Kidney epithelial cell (primary cell): ENCODE results near the gene ZNF714. TPM values are rescaled to one million over a fixed set of nuclear protein-coding genes. Genes with fewer than 3 reads are reported as not detected.

Experiments
- DNase-seq: peaks from one replicate; pipeline ENCODE4 v3.0.0-alpha.2; 2010; ENCODE audit warnings: low read depth
- H3K27me3 ChIP-seq: 2 replicates; pipeline ENCODE4 v1.6.0; 2011; ENCODE audit warnings: low read length; ENCODE audit not compliant: control insufficient read depth, insufficient read depth
- H3K36me3 ChIP-seq: 2 replicates; pipeline ENCODE4 v1.5.1; 2011; ENCODE audit warnings: low read length; ENCODE audit not compliant: control insufficient read depth, insufficient read depth
- H3K4me3 ChIP-seq: 2 replicates; pipeline ENCODE4 v1.5.1; 2011; ENCODE audit warnings: low read depth, mild to moderate bottlenecking, control low read depth, low read length
- CTCF ChIP-seq: IDR thresholded peaks from 2 replicates; pipeline ENCODE4 v1.5.1; 2011; ENCODE audit warnings: mild to moderate bottlenecking, moderate library complexity, low read length, control low read depth, inconsistent platforms; ENCODE audit not compliant: insufficient read depth, poor library complexity, severe bottlenecking
- total RNA-seq: library from RNA; depleted of rRNA; stranded (reverse); fragments of >200 nt; gene quantifications from 2 replicates; pipeline ENCODE4 v1.2.3, GENCODE V29; 2015

The ZNF714 gene
- total RNA-seq, 1 donor from 2014 or later: 8.6 TPM

DNA sequence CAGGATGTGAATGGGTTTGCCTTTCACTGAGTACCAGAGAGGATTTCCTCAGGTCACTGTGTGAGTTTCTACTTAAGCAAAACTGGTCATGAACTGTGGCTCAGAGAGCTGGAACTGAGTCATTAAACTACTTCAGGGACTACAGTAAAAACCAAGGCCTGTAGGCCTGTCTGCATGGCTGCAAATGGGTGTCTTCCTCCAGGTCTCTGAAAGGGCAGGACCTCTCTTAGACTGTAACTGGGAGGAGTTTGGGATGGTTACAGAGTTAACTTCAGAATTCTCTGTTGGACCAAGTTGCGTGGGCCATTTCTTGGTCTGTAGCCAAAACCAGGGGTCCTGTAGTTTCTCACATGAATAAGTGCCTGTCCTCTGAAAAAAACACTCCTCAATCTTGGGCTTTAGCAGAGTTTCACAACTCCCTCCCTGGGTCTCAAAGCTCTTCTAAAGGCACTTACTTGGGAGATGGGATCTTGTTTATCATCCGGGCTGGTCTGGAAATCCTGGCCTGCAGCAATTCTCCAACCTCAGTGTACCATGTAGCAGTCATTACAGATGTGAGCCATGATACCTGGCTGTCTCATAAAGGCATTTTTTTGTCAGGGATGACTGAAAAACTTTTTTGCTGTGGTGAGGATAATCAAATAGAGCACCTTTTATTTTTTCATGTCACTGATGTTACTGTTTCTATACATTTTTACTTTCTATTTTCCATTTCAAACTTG is 19.7 kb downstream of the ZNF714 start:
- TF ChIP-seq CTCF: no peak
- H3K36me3 ChIP-seq: no peaks in the 10 kb centered on the region
- H3K27me3 ChIP-seq: no peaks in the 10 kb centered on the region
- H3K4me3 ChIP-seq: no peak overlapping the region
- DNase-seq: no peak

- Histone ChIP-seq H3K27me3 (no peaks in the 10 kb centered on the region), H3K4me3 (no peak overlapping the region), H3K36me3 (no peaks in the 10 kb centered on the region)
- DNase-seq: no peak
- no peak for TF ChIP-seq CTCF
Measured at GRCh38 chr19:21109116-21109515, 27.1 kb downstream of the ZNF714 start.

DNA sequence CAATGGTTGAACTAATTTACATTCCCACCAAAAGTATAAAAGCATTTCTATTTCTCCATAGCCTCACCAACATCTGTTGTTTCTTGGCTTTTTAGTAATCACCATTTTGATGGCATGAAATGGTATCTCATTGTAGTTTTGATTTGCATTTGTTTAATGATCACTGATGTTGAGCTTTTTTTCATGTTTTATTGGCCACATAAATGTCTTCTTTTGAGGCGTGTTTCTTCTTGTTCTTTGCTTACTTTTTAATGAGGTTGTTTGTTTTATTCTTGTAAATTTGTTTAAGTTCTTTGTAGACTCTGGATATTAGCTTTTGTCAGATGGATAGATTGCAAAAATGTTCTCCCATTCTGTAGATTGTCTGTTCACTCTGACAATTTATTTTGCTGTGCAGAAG is 28.2 kb downstream of the ZNF714 start:
- Histone ChIP-seq H3K27me3 (no peaks in the 10 kb centered on the region), H3K4me3 (no peak overlapping the region), H3K36me3 (no peaks in the 10 kb centered on the region)
- TF ChIP-seq CTCF: no peak
- DNase-seq: no peak

DNA sequence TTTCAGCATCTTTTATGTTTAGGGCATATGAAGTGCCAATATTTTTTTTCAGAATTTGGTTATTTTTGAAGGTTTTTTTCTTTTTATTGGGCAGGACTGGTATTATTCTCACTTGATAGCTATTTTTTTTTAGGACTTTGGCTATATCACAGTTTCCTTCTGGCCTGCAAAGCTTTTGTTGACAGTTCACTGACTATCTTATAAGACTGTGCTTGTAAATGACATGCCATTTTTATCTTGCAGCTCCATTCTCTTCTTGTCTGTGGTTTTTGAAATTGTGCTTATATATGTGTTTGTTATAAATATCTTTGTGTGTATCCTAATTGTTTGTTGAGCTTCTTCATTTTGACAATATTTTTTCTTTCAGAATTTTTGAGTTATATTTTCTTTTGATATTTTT is 33.4 kb downstream of the ZNF714 start:
- no peak for DNase-seq
- TF ChIP-seq CTCF: no peak
- Histone ChIP-seq H3K27me3 (no peaks in the 10 kb centered on the region), H3K4me3 (no peak overlapping the region), H3K36me3 (peaks cover 1% of the 10 kb centered on the region)

GRCh38 chr19:21117041-21117907 is 35.3 kb downstream of the ZNF714 start:
- H3K27me3 ChIP-seq: no peaks in the 10 kb centered on the region
- H3K36me3 ChIP-seq: peaks cover 1% of the 10 kb centered on the region
- TF ChIP-seq CTCF: no peak
- H3K4me3 ChIP-seq: no peak overlapping the region
- no peak for DNase-seq
